ENCODE data around the gene PIN4.

The PIN4 gene

GRCh38 chrX:72247206-72247942 lies 65.8 kb downstream of the PIN4 start:
- DNase-seq (ENCODE audit: low read depth): no peak
- no peak for TF ChIP-seq CTCF (conservative IDR thresholded peaks at IDR 0.05; ENCODE audit: low read length)
- no peak overlapping the region for H3K4me3 ChIP-seq (ENCODE audit: low read length)
